ENCODE results near the gene VSIG4.
"Not testable (repeated sequence)": the region's sequence is repeated elsewhere in the genome, so short reads cannot be mapped to it uniquely, and the experiment has no call there.

VSIG4 gene

GRCh38 chrX:66039944-66040343, at the start of gene VSIG4:
TSS of gene VSIG4 (minus strand) at chrX:66040080. CDS start at chrX:66039998, 82 bp downstream.
- no peak for TF ChIP-seq CTCF (IDR thresholded peaks at IDR 0.05; ENCODE audit: low read depth, low read length)
- DNase-seq (ENCODE audit: low read depth, low spot score) = no peak
- in situ Hi-C loops (cut with HindIII; ENCODE audit: low sequenced_read_pairs) = no loop called here
- H3K4me3 ChIP-seq (ENCODE audit: low read depth, low read length) = no peak within 1 kb of the TSS

- in situ Hi-C loops (cut with HindIII; ENCODE audit: low sequenced_read_pairs) = no loop called here
- TF ChIP-seq CTCF (IDR thresholded peaks at IDR 0.05; ENCODE audit: low read depth, low read length) = no peak
- no peak overlapping the region for H3K4me3 ChIP-seq (ENCODE audit: low read depth, low read length)
- no peak for DNase-seq (ENCODE audit: low read depth, low spot score)
Measured at GRCh38 chrX:66076801-66077200, 36.9 kb upstream of the VSIG4 start.

- in situ Hi-C loops (cut with HindIII; ENCODE audit: low sequenced_read_pairs) = no loop called here
Measured at GRCh38 chrX:66074920-66075879, 35.3 kb upstream of the VSIG4 start.

GRCh38 chrX:66071126-66071525, 31.2 kb upstream of the VSIG4 start:
- no peak for DNase-seq (ENCODE audit: low read depth, low spot score)
- H3K4me3 ChIP-seq (ENCODE audit: low read depth, low read length) = no peak overlapping the region
- no peak for TF ChIP-seq CTCF (IDR thresholded peaks at IDR 0.05; ENCODE audit: low read depth, low read length)
- in situ Hi-C loops (cut with HindIII; ENCODE audit: low sequenced_read_pairs) = no loop called here

More at GRCh38 chrX:66074920-66075879, 35.3 kb upstream of the VSIG4 start:
- H3K4me3 ChIP-seq (ENCODE audit: low read depth, low read length) = no peak overlapping the region
- DNase-seq (ENCODE audit: low read depth, low spot score) = no peak
- no peak for TF ChIP-seq CTCF (IDR thresholded peaks at IDR 0.05; ENCODE audit: low read depth, low read length)

GRCh38 chrX:66064261-66064660, 24.4 kb upstream of the VSIG4 start:
- H3K4me3 ChIP-seq (ENCODE audit: low read depth, low read length) = no peak overlapping the region
- DNase-seq (ENCODE audit: low read depth, low spot score) = no peak
- in situ Hi-C loops (cut with HindIII; ENCODE audit: low sequenced_read_pairs) = no loop called here
- no peak for TF ChIP-seq CTCF (IDR thresholded peaks at IDR 0.05; ENCODE audit: low read depth, low read length)

- DNase-seq (ENCODE audit: low read depth, low spot score); H3K4me3 ChIP-seq (ENCODE audit: low read depth, low read length); in situ Hi-C loops (cut with HindIII; ENCODE audit: low sequenced_read_pairs): not testable (repeated sequence)
Measured at GRCh38 chrX:66057019-66057418, 17.1 kb upstream of the VSIG4 start.

GRCh38 chrX:66054978-66055377, 15.1 kb upstream of the VSIG4 start:
- TF ChIP-seq CTCF (IDR thresholded peaks at IDR 0.05; ENCODE audit: low read depth, low read length) = no peak
- no peak for DNase-seq (ENCODE audit: low read depth, low spot score)
- H3K4me3 ChIP-seq (ENCODE audit: low read depth, low read length) = no peak overlapping the region
- in situ Hi-C loops (cut with HindIII; ENCODE audit: low sequenced_read_pairs) = no loop called here

All from astrocyte of the spinal cord (primary cell).